SU-DHL-6 (cell line): ENCODE measurements around the gene GZMM.

Experiments used
- H2AFZ ChIP-seq: fragments of 200-600 bp; sonication (generic); 2 replicates; pipeline ENCODE4 v1.6.1; 2014; ENCODE audit warnings: low read depth, mild to moderate bottlenecking, moderate library complexity, mixed read lengths, antibody characterized with exemption, low read length; ENCODE audit not compliant: severe bottlenecking
- H3F3A ChIP-seq: fragments of 200-600 bp; shearing (Covaris generic); 2 replicates; pipeline ENCODE4 v1.6.0; 2016; ENCODE audit warnings: antibody characterized with exemption, mild to moderate bottlenecking; ENCODE audit not compliant: insufficient read depth
- H3K27ac ChIP-seq: fragments of 200-600 bp; sonication (generic); 2 replicates; pipeline ENCODE4 v1.5.1; 2016; ENCODE audit warnings: low read depth, mild to moderate bottlenecking, low read length, moderate library complexity, mixed read lengths
- H3K27me3 ChIP-seq: fragments of 200-600 bp; sonication (generic), shearing (Covaris generic); 2 replicates; pipeline ENCODE4 v1.6.0; 2014; ENCODE audit warnings: mild to moderate bottlenecking, low read length
- H3K36me3 ChIP-seq: fragments of 200-600 bp; sonication (generic); 2 replicates; pipeline ENCODE4 v1.6.1; 2014; ENCODE audit warnings: mild to moderate bottlenecking, low read length, mixed read lengths
- H3K4me2 ChIP-seq: fragments of 300-600, 200-600 bp; shearing (Covaris generic), sonication (generic); 2 replicates; pipeline ENCODE4 v1.6.0; 2014; ENCODE audit warnings: low read length, low read depth, mild to moderate bottlenecking; ENCODE audit not compliant: poor library complexity, severe bottlenecking
- H3K4me3 ChIP-seq: fragments of 200-600 bp; sonication (generic); 2 replicates; pipeline ENCODE4 v1.5.1; 2014; ENCODE audit warnings: antibody characterized with exemption, low read length, mild to moderate bottlenecking, mixed read lengths; ENCODE audit not compliant: insufficient read depth, poor library complexity, severe bottlenecking
- H3K79me2 ChIP-seq: fragments of 200-600 bp; sonication (generic); 2 replicates; pipeline ENCODE4 v1.6.1; 2014; ENCODE audit warnings: mild to moderate bottlenecking, low read length, moderate library complexity; ENCODE audit not compliant: insufficient read depth
- H3K9ac ChIP-seq: fragments of 200-600 bp; sonication (generic); 2 replicates; pipeline ENCODE4 v1.7.0; 2014; ENCODE audit warnings: mild to moderate bottlenecking, low read length
- H3K9me2 ChIP-seq: fragments of 200-600 bp; sonication (generic); replicated peaks from 2 replicates; pipeline ENCODE4 v1.6.1; 2014; ENCODE audit warnings: low read length; ENCODE audit not compliant: insufficient read depth
- H3K9me3 ChIP-seq: fragments of 200-600 bp; sonication (generic); 2 replicates; pipeline ENCODE4 v1.6.1; 2014; ENCODE audit warnings: low read length, mixed read lengths; ENCODE audit not compliant: insufficient read depth
- H4K20me1 ChIP-seq: fragments of 200-600 bp; sonication (generic); 2 replicates; pipeline ENCODE4 v1.6.1; 2014; ENCODE audit warnings: low read depth, mild to moderate bottlenecking, antibody characterized with exemption, low read length, moderate library complexity, mixed read lengths
- EZH2phosphoT487 ChIP-seq: fragments of 200-600 bp; sonication (generic), shearing (Covaris generic); conservative IDR thresholded peaks from 2 replicates; pipeline ENCODE4 v1.6.1; 2018; ENCODE audit warnings: mild to moderate bottlenecking, antibody characterized with exemption, low read length, moderate library complexity, mixed read lengths
- TF ChIP-seq, protein P1 (sequence below): fragments of 200-600 bp; sonication (generic); IDR thresholded peaks from one replicate; pipeline ENCODE4 v1.5.1; 2017; ENCODE audit warnings: antibody characterized with exemption, mild to moderate bottlenecking, low read length, moderate library complexity; ENCODE audit not compliant: insufficient read depth, poor library complexity, severe bottlenecking

The GZMM gene

DNA sequence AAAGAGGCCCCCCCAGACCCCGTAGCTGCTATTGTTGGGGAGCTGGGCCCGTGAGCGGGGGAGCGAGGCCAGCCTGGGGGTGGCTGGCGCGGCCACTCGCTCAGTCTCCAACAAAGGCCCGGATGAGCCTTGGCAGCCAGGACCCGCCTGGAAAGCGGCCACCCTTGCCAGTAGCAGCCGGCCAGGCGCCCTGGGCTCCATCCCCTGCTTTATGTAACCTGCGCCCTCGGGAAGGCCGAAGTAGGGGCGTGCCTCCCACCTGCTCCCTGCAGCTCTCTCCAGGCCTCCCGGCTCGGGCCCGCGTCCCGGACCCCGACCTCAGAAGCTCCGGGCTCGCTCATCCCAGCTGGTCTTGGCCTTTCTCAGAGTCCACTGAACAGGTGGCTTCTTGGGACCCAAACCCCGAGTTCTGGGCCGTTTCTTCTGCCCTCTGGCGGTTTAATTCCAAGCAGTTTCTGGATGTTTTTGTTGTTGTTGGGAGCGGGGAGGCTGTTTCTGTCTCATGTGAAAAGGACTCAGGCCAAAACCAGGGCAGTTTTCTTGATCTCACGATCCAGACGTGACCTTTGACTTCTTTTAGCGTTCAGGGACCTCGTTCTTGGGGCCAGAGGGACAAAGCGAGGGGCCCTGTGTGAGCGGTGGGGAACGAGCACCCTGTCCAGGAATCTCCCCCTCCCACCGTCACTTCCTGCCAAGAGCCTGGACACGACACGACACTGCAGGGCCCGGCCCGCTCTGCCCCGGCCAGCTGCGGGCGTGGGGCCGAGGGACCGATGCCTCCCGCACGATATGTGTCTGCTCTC, 11.1 kb upstream of the GZMM start:
- peak overlapping the region; percentile 89 for H3K4me3 ChIP-seq
- no peaks in the 10 kb centered on the region for H3K9me3 ChIP-seq
- H3K36me3 ChIP-seq = no peaks in the 10 kb centered on the region
- peak overlapping the region; percentile 82 for H3K4me2 ChIP-seq
- peak overlapping the region; percentile 89 for H3K9ac ChIP-seq
- peaks cover 25% of the 10 kb centered on the region for H3K79me2 ChIP-seq
- H3F3A ChIP-seq = no peaks in the 10 kb centered on the region
- H4K20me1 ChIP-seq = no peaks in the 10 kb centered on the region
- no peak overlapping the region for H2AFZ ChIP-seq
- no peaks in the 10 kb centered on the region for H3K9me2 ChIP-seq
- H3K27me3 ChIP-seq = no peaks in the 10 kb centered on the region
- no peak overlapping the region for H3K27ac ChIP-seq
- TF ChIP-seq EZH2phosphoT487 = no peak
- TF ChIP-seq, protein P1, sequence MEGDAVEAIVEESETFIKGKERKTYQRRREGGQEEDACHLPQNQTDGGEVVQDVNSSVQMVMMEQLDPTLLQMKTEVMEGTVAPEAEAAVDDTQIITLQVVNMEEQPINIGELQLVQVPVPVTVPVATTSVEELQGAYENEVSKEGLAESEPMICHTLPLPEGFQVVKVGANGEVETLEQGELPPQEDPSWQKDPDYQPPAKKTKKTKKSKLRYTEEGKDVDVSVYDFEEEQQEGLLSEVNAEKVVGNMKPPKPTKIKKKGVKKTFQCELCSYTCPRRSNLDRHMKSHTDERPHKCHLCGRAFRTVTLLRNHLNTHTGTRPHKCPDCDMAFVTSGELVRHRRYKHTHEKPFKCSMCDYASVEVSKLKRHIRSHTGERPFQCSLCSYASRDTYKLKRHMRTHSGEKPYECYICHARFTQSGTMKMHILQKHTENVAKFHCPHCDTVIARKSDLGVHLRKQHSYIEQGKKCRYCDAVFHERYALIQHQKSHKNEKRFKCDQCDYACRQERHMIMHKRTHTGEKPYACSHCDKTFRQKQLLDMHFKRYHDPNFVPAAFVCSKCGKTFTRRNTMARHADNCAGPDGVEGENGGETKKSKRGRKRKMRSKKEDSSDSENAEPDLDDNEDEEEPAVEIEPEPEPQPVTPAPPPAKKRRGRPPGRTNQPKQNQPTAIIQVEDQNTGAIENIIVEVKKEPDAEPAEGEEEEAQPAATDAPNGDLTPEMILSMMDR = peak; percentile 28

DNA sequence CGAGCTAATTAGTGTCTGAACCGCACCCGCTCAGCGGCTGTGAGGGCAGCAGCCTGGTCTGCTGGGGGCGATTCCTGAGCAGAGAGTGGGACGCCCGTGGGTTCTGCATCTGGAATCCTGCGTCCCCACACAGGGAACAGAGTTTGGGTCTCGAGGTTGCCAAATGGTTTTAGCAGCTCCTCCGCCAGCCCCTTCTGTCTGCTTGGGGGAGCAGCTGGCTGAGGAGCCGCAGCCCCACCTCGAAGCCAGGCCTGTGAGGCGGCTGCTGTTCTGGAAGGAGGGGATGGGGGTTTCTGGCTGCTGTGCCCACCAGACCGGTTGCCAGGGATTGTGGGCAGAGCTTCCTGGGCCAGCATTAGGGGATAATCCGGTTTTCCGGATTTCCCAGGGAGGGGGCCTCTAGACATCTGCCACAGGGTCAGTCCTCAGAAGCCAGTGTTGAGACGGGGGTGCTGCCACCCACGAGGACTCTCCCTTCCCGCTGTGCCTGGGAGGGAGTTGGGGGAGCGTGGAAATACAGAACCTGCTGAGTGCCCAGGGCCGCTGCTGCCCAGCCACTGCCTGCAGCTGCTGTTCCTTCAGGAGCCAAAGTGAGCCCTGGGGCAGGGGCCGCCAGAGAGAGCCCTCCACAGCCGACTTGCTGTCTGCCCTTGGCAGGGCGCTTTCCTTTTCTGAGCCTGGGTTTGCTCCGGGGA, 10.3 kb upstream of the GZMM start:
- Histone ChIP-seq H3F3A (no peaks in the 10 kb centered on the region), H3K27ac (no peak overlapping the region), H2AFZ (no peak overlapping the region), H3K79me2 (peaks cover 25% of the 10 kb centered on the region), H4K20me1 (no peaks in the 10 kb centered on the region), H3K9me3 (no peaks in the 10 kb centered on the region), H3K9me2 (no peaks in the 10 kb centered on the region), H3K9ac (peak overlapping the region; percentile 89), H3K4me2 (peak overlapping the region; percentile 82), H3K4me3 (peak overlapping the region; percentile 89), H3K36me3 (no peaks in the 10 kb centered on the region), H3K27me3 (no peaks in the 10 kb centered on the region)
- TF ChIP-seq EZH2phosphoT487 = no peak
- TF ChIP-seq, protein P1 = no peak

DNA sequence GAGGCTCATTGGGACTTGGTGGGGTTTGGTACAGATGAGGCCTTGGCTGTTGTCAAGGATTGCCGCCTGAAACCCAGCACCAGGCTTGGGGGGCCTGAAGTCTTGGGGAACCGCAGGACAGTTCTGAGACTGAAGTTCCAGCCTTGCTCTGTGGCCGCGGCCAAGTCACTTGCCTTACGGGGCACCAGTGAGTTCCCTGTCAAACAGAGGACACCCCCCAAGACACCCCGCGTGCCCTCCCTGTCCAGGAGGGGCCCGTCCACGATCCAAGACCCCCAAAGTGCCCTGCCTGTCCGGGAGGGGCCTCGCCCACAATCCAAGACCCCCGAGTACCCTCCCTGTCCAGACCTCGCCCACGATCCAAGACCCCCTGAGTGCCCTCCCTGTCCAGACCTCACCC, 9.8 kb upstream of the GZMM start:
- TF ChIP-seq, protein P1 = no peak
- TF ChIP-seq EZH2phosphoT487 = no peak
- Histone ChIP-seq H3K79me2 (peaks cover 25% of the 10 kb centered on the region), H3K36me3 (no peaks in the 10 kb centered on the region), H3K27ac (no peak overlapping the region), H3K9ac (no peak overlapping the region), H3K4me3 (no peak overlapping the region), H3K27me3 (no peaks in the 10 kb centered on the region), H2AFZ (no peak overlapping the region), H4K20me1 (no peaks in the 10 kb centered on the region), H3K9me2 (no peaks in the 10 kb centered on the region), H3F3A (no peaks in the 10 kb centered on the region), H3K4me2 (no peak overlapping the region), H3K9me3 (no peaks in the 10 kb centered on the region)
